WI38 (cell line): ENCODE results near the gene SKP1.

ENCODE experiments used
- H3K4me3 ChIP-seq: 2 replicates; pipeline ENCODE4 v1.5.1; 2011; ENCODE audit warnings: low read depth, mild to moderate bottlenecking, control low read depth, low read length
- CTCF ChIP-seq: IDR thresholded peaks from 2 replicates; pipeline ENCODE4 v1.5.1; 2012; ENCODE audit warnings: low read depth, mild to moderate bottlenecking, control low read depth, low read length

Gene SKP1

GRCh38 chr5:134130239-134130945 is 46.4 kb downstream of the SKP1 start:
- no peak for TF ChIP-seq CTCF
- H3K4me3 ChIP-seq, result no peak overlapping the region

GRCh38 chr5:134129411-134130238 is 47.1 kb downstream of the SKP1 start:
- no peak for TF ChIP-seq CTCF
- no peak overlapping the region for H3K4me3 ChIP-seq

- no peak for TF ChIP-seq CTCF
- H3K4me3 ChIP-seq, result no peak overlapping the region
Measured at GRCh38 chr5:134128648-134128995, 48.1 kb downstream of the SKP1 start.

- H3K4me3 ChIP-seq, result no peak overlapping the region
- TF ChIP-seq CTCF, result no peak
Measured at GRCh38 chr5:134127988-134128647, 48.6 kb downstream of the SKP1 start.

GRCh38 chr5:134127376-134127861 is 49.3 kb downstream of the SKP1 start:
- H3K4me3 ChIP-seq, result no peak overlapping the region
- no peak for TF ChIP-seq CTCF

- no peak for TF ChIP-seq CTCF
- no peak overlapping the region for H3K4me3 ChIP-seq
Measured at GRCh38 chr5:134125039-134126015, 51.4 kb downstream of the SKP1 start.
